PC-9 (cell line): ENCODE measurements around the gene UQCRQ. TPM values are rescaled to one million over a fixed set of nuclear protein-coding genes. Genes with fewer than 3 reads are reported as not detected.

Experiments
- BruUV-seq: library from RNA; stranded (reverse); fragments of 400-500 nt; replicated peaks from 2 replicates; lab custom pipeline; 2021; lab: Mats Ljungman, UMichigan
- CTCF ChIA-PET: fragments of 300-600 bp; sonication (Branson Sonifier 250); formaldehyde crosslinking; loops from one replicate; lab custom pipeline; 2022; ENCODE audit warnings: antibody characterized with exemption; lab: Charles Lee
- POLR2A ChIA-PET: fragments of 300-600 bp; sonication (Branson Sonifier 250); formaldehyde crosslinking; loops from one replicate; lab custom pipeline; 2022; ENCODE audit warnings: antibody characterized with exemption; ENCODE audit not compliant: unreplicated experiment; lab: Charles Lee
- DNase-seq, 2 experiments: peaks; one replicate each; pipeline versions ENCODE4 v3.0.0 to v3.0.0-alpha.2; 2015 to 2022; ENCODE audit warnings: mixed read lengths in 1 of 2
- H2AFZ ChIP-seq: fragments of 200-600 bp; sonication (generic); 2 replicates; pipeline ENCODE4 v1.8.1; 2017; ENCODE audit warnings: antibody characterized with exemption
- H3F3A ChIP-seq: fragments of 200-600 bp; sonication (generic); 2 replicates; pipeline ENCODE4 v1.8.1; 2017; ENCODE audit warnings: antibody characterized with exemption, mild to moderate bottlenecking, low read depth; ENCODE audit not compliant: insufficient read depth
- H3K27ac ChIP-seq: fragments of 200-600 bp; sonication (generic); 2 replicates; pipeline ENCODE4 v1.6.1; 2016; ENCODE audit warnings: mixed run types
- H3K27me3 ChIP-seq: fragments of 200-600 bp; sonication (generic); 2 replicates; pipeline ENCODE4 v1.6.1; 2016; ENCODE audit warnings: low read depth, mixed run types; ENCODE audit not compliant: insufficient read depth
- H3K36me3 ChIP-seq: fragments of 200-600 bp; sonication (generic); 2 replicates; pipeline ENCODE4 v1.6.1; 2016; ENCODE audit warnings: low read depth, mixed run types
- H3K4me1 ChIP-seq: fragments of 200-600 bp; sonication (generic); replicated peaks from 2 replicates; pipeline ENCODE4 v1.6.1; 2016; ENCODE audit warnings: mixed run types; ENCODE audit not compliant: insufficient read depth
- H3K4me2 ChIP-seq: fragments of 200-600 bp; sonication (generic); 2 replicates; pipeline ENCODE4 v1.6.1; 2017; ENCODE audit warnings: mixed run types
- H3K4me3 ChIP-seq: fragments of 200-600 bp; sonication (generic); 2 replicates; pipeline ENCODE4 v1.6.1; 2016; ENCODE audit warnings: mixed run types
- H3K79me2 ChIP-seq: fragments of 200-600 bp; sonication (generic); 2 replicates; pipeline ENCODE4 v1.6.1; 2017; ENCODE audit warnings: low read depth, mixed run types
- H3K9me2 ChIP-seq: fragments of 200-600 bp; sonication (generic); 2 replicates; pipeline ENCODE4 v1.8.1; 2017; ENCODE audit warnings: mild to moderate bottlenecking; ENCODE audit not compliant: insufficient read depth
- H3K9me3 ChIP-seq: fragments of 200-600 bp; sonication (generic); 2 replicates; pipeline ENCODE4 v1.8.1; 2016; ENCODE audit warnings: low read depth; ENCODE audit not compliant: insufficient read depth
- H4K20me1 ChIP-seq: fragments of 200-600 bp; sonication (generic); 2 replicates; pipeline ENCODE4 v1.8.1; 2017; ENCODE audit not compliant: insufficient read depth
- CTCF ChIP-seq: fragments of 200-600 bp; sonication (generic); conservative IDR thresholded peaks from 2 replicates; pipeline ENCODE4 v1.6.1; 2017; ENCODE audit warnings: mixed run types, antibody characterized with exemption, mild to moderate bottlenecking, moderate library complexity
- EZH2 ChIP-seq: fragments of 200-600 bp; sonication (generic); IDR thresholded peaks from 2 replicates; pipeline ENCODE4 v1.8.0; 2017; ENCODE audit warnings: antibody characterized with exemption, low read depth
- intact Hi-C: fragments of 100-400 bp; cut with micrococcal nuclease; formaldehyde crosslinking; loops from one replicate; pipeline ENCODE4 v1.10.0; 2022; ENCODE audit not compliant: unreplicated experiment
- total RNA-seq: library from RNA; stranded (reverse); gene quantifications from 2 replicates; pipeline ENCODE4 v1.2.3, GENCODE V29; 2021

Gene UQCRQ
- total RNA-seq, 1 experiment from 2014 or later, result 414 TPM

GRCh38 chr5:132826424-132827082, 39.9 kb upstream of the UQCRQ start:
- Histone ChIP-seq H4K20me1 (no peaks in the 10 kb centered on the region; the same call in 1 of the 2 replicates), H3K36me3 (no peaks in the 10 kb centered on the region), H3K27ac (no peak overlapping the region), H3K4me3 (no peak overlapping the region), H3K4me1 (peaks cover 14% of the 10 kb centered on the region; the same call in 1 of the 2 replicates), H3K79me2 (peaks cover 17% of the 10 kb centered on the region), H3K9me3 (no peaks in the 10 kb centered on the region), H3K9me2 (no peaks in the 10 kb centered on the region), H3K4me2 (no peak overlapping the region), H3K27me3 (no peaks in the 10 kb centered on the region), H2AFZ (no peak overlapping the region), H3F3A (no peaks in the 10 kb centered on the region)
- TF ChIP-seq CTCF, result no peak
- no peak for TF ChIP-seq EZH2
- intact Hi-C loops, result no loop called here
- BruUV-seq, result no TSS peak
- CTCF ChIA-PET, result no interaction called here
- DNase-seq, result no peak
- POLR2A ChIA-PET, result interaction anchor here (0.5 kb wide), 1 partner anchor 110 kb away, joined by 5 read pairs; no protein-coding TSS in a partner anchor

DNA sequence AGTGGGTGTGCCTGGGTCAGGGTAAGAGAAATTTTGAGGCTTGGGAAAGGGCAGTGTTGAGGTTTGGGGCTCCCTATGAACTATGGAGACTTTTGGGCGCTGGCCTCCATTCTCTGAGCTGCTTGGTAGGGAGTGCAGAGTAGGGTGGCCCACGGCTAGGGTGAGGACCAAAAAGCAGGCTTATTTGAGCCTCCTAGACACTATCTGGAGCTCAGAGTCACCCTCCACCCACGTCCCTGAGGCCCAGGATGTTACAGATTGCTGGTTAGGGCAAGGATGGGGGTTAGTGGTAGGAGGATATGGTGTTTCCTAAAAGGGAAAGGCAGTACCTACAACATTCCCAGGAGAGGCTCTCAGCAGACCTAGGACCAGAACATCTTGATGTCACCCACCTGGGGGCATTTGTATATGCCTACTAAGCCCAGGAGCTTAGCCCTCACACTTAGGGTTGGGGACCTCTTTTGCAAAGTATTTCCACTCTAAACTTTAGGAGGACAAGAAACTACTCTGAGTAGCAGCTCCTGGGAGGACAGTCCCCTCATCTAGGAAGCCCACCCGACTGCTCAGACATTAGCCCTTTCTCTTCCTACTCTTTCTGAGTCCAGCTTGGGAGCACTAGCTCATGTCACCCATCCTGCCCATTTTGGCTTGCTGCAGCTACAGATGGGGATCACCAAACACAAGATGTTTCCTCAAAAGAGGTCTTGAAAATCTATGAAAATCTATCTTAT, 38.3 kb upstream of the UQCRQ start:
- Histone ChIP-seq H3K27me3 (no peaks in the 10 kb centered on the region), H3K9me3 (no peaks in the 10 kb centered on the region), H3K4me1 (peaks cover 14% of the 10 kb centered on the region; the same call in 1 of the 2 replicates), H3K9me2 (no peaks in the 10 kb centered on the region), H4K20me1 (no peaks in the 10 kb centered on the region; the same call in 1 of the 2 replicates), H3K36me3 (no peaks in the 10 kb centered on the region), H3K4me2 (no peak overlapping the region), H3K27ac (no peak overlapping the region), H3K79me2 (peaks cover 17% of the 10 kb centered on the region), H3K4me3 (no peak overlapping the region), H2AFZ (no peak overlapping the region), H3F3A (no peaks in the 10 kb centered on the region)
- no peak for DNase-seq
- BruUV-seq, result no TSS peak
- POLR2A ChIA-PET, result no interaction called here
- CTCF ChIA-PET, result interaction anchor here (0.6 to 2.4 kb wide), 2 partner anchors 8 to 1143 kb away, joined by 3 to 8 read pairs; no protein-coding TSS in a partner anchor
- intact Hi-C loops, result no loop called here
- TF ChIP-seq CTCF (no peak), EZH2 (no peak)

GRCh38 chr5:132828846-132829494, 37.5 kb upstream of the UQCRQ start:
- CTCF ChIA-PET, result interaction anchor here (0.6 to 2.4 kb wide), 4 partner anchors 9 to 1142 kb away, joined by 3 to 8 read pairs (median 4); partner anchors contain the start of gene GDF9
- no peaks in the 10 kb centered on the region for H3K9me3 ChIP-seq
- H3F3A ChIP-seq, result no peaks in the 10 kb centered on the region

More at GRCh38 chr5:132828846-132829494, 37.5 kb upstream of the UQCRQ start:
- Histone ChIP-seq H3K4me2 (peak overlapping the region; percentile 90), H3K79me2 (peaks cover 17% of the 10 kb centered on the region), H3K4me1 (peaks cover 14% of the 10 kb centered on the region; the same call in 1 of the 2 replicates), H2AFZ (peak overlapping the region; percentile 89; the same call in 1 of the 2 replicates), H3K36me3 (no peaks in the 10 kb centered on the region), H4K20me1 (no peaks in the 10 kb centered on the region; the same call in 1 of the 2 replicates), H3K27me3 (no peaks in the 10 kb centered on the region), H3K27ac (no peak overlapping the region), H3K4me3 (peak overlapping the region; percentile 83; the same call in 1 of the 2 replicates), H3K9me2 (no peaks in the 10 kb centered on the region)
- TF ChIP-seq EZH2 (no peak), CTCF (no peak)
- POLR2A ChIA-PET, result interaction anchor here (0.6 kb wide), 2 partner anchors 70 to 192 kb away, joined by 4 to 10 read pairs; no protein-coding TSS in a partner anchor
- no peak for DNase-seq
- TSS peak; percentile 51 for BruUV-seq
- intact Hi-C loops, result no loop called here
